Forelimb muscle (tissue), 1 donor: Measurements from ENCODE around the gene CHRND. TPM values are rescaled to one million over a fixed set of nuclear protein-coding genes. Genes with fewer than 3 reads are reported as not detected.

ENCODE experiments used
- DNase-seq: peaks from one replicate; pipeline ENCODE4 v3.0.0-alpha.2; 2013; ENCODE audit warnings: low read depth
- polyA plus RNA-seq: library from polyadenylated mRNA; unstranded; fragments of 120-200 nt; gene quantifications from one replicate; pipeline ENCODE4 v1.2.1, GENCODE V29; 2013; ENCODE audit not compliant: insufficient read length

Gene CHRND
- polyA plus RNA-seq = 180 TPM

GRCh38 chr2:232525791-232526371 lies at the start of gene CHRND:
Gene CHRND (plus strand): TSS chr2:232526160. CDS start chr2:232526216, 56 bp downstream.
- no peak for DNase-seq

DNA sequence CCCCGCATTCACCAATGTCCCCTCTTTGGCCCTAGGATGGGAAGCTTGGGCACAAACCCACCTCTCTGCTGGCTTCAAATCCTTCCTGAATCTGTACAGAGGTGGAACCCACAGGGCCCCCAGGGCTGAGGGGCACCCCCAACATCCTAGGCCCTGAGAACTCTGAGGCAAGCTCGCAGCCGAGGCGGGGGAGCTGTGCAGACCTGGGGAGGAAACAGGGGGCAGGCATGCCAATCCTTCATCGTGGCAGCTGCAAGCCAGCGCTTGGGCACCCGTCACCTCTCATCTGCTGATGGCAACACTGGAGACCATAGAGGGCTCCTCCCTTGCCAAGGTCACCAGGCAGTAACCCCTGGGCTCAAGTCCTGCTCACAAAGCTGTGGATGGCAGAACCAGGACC lies 49.2 kb upstream of the CHRND start:
- no peak for DNase-seq

DNA sequence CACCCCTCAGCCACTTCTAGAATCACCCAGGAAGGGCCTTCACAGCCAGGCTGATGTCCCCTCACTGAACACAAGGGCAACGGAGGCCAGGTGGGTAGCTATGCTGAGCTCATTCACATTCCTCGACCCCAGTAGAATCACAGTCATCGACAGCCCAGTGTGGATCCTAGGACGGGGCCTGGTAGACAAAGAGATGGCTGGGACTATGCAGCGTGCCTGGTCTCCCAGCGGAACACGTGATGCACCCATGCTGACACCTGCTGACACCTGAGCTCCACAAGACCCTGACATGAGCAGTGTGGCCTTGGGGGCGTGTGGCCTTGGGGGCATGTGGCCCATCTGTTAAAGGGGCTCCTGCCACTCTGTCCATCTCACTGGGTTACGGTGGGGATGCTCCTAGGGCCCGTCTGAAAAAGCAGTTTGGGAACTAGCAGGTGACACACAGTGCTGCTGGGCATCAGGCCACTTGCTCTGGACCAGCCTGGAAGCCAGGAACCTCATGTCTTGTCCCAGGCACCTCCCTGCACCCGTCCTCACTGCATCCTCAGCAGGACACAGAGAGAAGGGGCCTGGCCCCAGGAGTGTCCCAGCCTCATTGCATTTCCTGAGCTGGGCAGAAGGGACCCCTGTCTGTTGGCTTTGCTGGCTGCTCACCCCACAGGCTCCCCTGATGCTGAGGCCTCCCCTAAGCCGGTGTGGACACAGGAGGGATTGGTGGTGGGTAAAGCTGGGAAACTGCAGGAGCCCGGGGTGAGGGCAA lies 48.0 kb upstream of the CHRND start:
- DNase-seq = no peak

GRCh38 chr2:232478571-232479340 lies 47.2 kb upstream of the CHRND start:
- DNase-seq = no peak

DNA sequence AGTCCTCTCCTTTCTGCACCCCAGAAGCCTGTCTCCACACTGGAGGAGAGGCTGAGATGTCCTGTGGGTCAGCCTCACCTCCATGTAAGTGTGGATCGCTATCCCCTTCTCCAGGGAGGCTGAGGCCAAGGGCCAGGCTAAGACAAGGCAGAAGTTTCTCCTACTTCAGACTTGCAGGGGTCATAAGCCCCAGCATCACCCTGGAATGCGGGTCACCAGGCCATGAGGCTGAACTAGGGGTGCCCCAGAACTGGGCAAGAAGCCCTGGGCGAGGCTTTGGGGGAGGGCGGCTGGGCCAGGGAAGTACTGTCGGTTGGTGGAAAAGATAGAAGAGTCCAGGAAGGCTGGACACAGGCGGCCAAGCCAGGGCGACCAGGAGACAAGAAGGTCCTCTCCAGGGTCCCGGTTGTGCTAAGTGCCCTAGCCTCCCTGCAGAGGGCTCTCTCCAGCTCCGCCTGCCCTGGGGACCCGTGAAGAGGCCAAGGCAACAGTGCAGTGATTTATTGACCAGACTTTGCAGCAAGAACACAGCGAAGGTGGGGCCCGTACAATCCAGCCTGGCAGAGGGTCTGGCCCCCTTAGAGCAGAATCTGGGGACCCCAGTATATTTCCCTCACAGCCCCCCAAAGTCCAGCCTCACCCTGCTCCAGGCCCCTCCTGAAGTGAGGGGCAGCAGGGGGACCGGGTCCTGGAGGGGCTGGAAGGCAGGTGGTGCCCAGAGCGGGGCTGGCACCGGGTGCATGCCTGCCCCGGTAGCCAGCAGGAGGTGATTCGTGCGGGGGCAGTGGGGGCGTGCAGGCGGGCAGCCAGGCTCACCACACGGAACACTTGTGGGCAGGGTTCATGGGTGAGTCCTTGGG lies 46.4 kb upstream of the CHRND start:
- no peak for DNase-seq

- no peak for DNase-seq
These were observed 45.5 kb upstream of the CHRND start for GRCh38 chr2:232480201-232481190.

DNA sequence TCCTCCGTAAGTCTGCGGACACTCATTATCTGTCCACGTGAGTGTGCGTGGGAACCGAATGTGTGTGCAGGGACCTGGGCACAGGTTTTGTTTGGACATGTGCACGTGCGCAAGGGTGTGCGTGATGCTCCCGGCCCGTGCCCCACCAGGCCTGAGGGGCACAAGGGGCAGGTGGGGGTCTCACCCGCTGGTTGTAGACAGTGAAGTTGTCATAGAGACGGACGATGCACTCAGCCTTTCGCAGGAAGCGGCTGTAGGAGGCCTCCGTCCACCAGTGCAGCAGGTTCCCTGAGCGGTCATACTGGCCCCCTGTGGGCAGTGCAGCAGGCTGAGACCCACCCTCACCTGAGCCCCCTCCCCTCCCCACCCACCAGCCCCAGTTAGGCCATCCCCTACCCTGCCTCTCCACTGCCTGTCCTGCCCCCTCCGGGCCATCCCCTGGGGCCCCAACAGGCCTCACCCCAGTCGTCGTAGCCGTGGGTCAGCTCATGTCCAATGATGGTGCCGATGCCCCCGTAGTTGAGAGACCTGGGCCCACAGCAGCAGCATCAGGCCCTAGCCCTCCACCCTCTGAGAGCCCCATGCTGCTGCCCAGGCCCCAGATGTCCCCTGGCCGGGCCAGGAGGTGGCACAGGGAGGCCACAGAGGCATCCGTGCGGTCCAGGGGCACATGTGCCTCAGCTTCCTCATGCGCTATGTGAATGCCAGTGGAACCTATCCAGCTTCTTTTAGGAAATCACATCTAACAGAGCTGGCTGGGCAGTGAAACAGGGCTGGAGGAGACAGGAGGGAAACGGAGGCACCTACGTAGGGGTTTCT lies 44.4 kb upstream of the CHRND start:
- no peak for DNase-seq

DNA sequence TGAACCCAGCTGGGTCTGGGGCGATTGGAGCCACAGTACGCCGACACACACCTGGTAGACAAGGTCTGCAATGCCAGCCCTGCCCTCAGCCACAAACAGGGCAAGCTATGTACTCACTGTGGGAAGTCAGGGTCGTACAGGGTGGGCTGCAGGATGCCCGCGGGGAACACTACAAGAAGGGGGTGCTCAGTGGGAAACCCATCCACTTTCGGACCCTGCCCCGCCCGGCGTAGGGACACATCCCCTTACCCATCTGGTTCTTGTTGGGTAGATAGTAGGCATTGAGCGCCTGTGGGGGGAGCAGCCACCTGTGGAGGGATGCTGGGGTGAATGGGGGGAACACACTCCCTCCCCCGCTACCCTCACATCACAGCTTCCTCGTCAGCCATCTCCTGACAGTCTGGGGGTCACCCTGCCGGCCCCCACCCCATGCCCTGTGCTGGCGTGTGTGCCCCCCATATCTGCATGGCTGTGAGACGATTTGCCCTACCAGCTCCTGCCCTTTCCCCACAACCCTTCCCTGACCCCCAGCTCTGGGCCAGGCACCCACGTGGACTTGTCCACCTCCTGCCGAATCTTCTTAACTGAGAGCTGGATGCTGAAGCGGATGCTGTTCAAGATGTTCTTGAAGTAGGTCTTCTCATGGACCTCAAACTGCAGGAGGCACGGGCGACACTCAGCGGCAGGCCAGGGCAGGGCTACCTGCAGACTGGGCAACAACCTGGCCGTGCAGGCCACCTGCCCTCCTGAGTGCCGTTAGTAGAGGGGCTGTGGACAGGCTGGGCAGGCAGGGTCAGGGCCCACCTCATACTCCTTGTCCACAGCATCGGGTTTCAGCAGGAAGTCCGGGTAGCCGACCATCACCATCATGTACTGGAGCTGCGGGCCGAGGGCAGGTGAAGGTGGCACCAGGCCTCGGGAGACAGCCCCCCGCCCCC lies 43.4 kb upstream of the CHRND start:
- no peak for DNase-seq

DNA sequence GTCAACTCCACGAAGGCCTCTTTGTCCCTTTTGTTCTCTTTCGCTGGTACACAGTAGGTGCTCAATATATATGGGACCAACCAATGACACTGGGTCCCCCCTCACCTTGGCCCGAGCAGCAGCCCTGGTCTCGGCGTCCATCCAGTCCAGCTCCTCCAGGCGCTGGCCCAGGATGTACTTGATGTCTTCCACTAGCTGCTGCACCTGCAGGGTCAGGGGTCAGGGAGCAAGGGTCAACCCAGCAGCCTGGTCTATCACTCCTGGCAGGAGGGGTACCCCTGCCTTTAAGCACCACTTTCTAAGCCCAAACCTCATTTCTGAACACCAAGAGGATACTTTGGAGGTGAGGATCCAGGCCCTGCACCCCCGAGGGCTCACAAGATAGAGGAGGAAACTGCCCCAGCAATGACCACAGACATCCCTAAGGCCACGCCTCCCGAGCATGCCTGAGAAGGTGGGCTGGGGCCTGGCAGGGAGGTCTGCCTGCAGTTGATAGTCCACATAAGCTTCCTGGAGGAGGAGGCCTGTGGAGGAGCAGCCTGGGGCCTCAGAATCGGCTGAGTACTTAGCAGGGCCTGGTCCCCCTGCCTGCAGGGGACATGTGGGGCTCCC lies 42.5 kb upstream of the CHRND start:
- DNase-seq = no peak

GRCh38 chr2:232483923-232484627 lies 41.9 kb upstream of the CHRND start:
- no peak for DNase-seq

- no peak for DNase-seq
These were observed 41.2 kb upstream of the CHRND start for GRCh38 chr2:232484628-232485347.

- no peak for DNase-seq
These were observed 40.6 kb upstream of the CHRND start for GRCh38 chr2:232485348-232485756.

DNA sequence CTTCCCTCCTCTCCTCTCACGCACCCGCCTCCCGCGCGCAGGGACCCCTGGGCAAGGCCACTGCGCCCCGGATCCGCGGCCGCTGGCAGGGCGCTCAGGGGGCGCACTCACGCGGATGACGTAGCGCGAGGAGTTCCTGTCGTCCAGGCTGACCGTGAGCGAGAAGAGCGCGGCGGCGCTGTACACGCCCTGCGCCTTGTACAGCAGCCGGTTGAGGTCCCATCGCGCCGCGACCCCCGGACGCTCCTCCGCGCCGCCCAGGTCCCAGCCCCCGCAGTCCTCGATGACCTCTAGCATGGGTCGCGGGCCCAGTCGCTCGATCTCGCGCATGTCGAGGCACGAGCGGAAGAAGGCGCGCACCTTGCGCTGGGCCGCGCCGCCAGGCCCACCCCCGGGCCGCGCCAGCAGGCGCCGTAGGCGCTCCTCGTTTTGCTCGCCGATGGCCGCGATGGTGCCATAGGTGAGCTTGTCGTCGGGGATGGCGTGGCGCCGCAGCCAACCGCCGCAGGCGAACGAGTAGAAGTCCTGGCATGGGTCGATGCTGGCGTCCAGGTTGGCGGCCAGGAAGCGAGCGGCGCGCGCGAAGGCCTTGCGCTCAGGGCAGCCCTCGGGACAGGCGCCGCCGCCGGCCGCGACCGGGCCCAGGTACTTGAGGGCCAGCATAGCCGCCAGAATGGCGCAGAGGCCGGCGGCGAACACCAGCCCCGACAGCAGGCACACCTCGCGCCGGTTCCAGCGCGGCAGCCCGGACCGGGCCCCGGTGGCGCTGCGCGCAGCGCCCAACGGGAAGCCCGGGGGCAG lies 40.0 kb upstream of the CHRND start:
- DNase-seq = no peak

- DNase-seq = no peak
These were observed 39.2 kb upstream of the CHRND start for GRCh38 chr2:232486558-232487384.
